Measurements from ENCODE around the gene TM9SF4. TPM values are rescaled to one million over a fixed set of nuclear protein-coding genes. Genes with fewer than 3 reads are reported as not detected.
A peak's percentile ranks its signal among the peaks of the same experiment; 100 is the strongest.

Gene TM9SF4
- total and polyA plus RNA-seq, 2 of the 8 experiments (the other 6 are each of a cell fraction or from before 2014, with no cell fraction given), result 38.4 to 68.7 TPM

- Histone ChIP-seq H2BK5ac (ENCODE audit: low read depth, low read length) (no peak overlapping the region), H4K5ac (ENCODE audit: insufficient read length, low read depth, low read length) (no peak overlapping the region), H3K79me1 (ENCODE audit: low read depth, low read length) (peaks cover 18% of the 10 kb centered on the region), H3K9ac (replicated peaks in 1 of 4; ENCODE audit: extremely low read depth in 1 of 4, low read depth in 3 of 4, low read length in 3 of 4) (no peak overlapping the region), H4K8ac (ENCODE audit: extremely low read depth, insufficient read depth, low read length) (no peak overlapping the region), H3K4ac (replicated peaks; ENCODE audit: insufficient read length, low read depth, low read length) (no peak overlapping the region), H2BK20ac (ENCODE audit: low read length) (no peak overlapping the region), H3K23ac (ENCODE audit: insufficient read length) (no peak overlapping the region), H2BK15ac (ENCODE audit: low read length) (no peak overlapping the region), H3K4me3 (ENCODE audit: extremely low read depth in 1 of 4, insufficient read depth in 2 of 4, low read depth in 3 of 4, low read length in 4 of 4) (peak overlapping the region in 1 of 4 experiments; percentile 95; a peak in 2 of 8 replicates), H2AK5ac (ENCODE audit: low read depth, low read length) (no peak overlapping the region), H4K20me1 (replicated peaks in 1 of 2; ENCODE audit: control insufficient read depth in 1 of 2, insufficient read depth in 2 of 2, low read length in 2 of 2) (peaks cover 6 to 22% of the 10 kb centered on the region in 2 experiments), H3K36me3 (ENCODE audit: control insufficient read depth in 2 of 4, insufficient read depth in 4 of 4, low read length in 3 of 4) (peaks cover 14 to 23% (median 19%) of the 10 kb centered on the region in 4 experiments), H3K27ac (ENCODE audit: low read depth, low read length) (no peak overlapping the region), H4K91ac (replicated peaks; ENCODE audit: insufficient read length, low read length) (no peak overlapping the region), H3K23me2 (ENCODE audit: low read depth, low read length) (peaks cover 11% of the 10 kb centered on the region; the same call in 1 of the 2 replicates), H2BK120ac (replicated peaks; ENCODE audit: low read depth, low read length) (no peak overlapping the region), H2BK12ac (ENCODE audit: low read depth, low read length) (no peak overlapping the region), H3K4me2 (ENCODE audit: insufficient read depth in 1 of 2, low read depth in 2 of 2, low read length in 2 of 2) (peak overlapping the region; percentile 12 to 83; a peak in 3 of 4 replicates), H3K14ac (ENCODE audit: insufficient read length) (no peak overlapping the region), H3K9me3 (ENCODE audit: insufficient read depth in 2 of 2, low read depth in 1 of 2, low read length in 1 of 2) (no peaks in the 10 kb centered on the region), H2AFZ (ENCODE audit: low read length) (no peak overlapping the region), H3K27me3 (replicated peaks in 1 of 4; ENCODE audit: control insufficient read depth in 3 of 4, extremely low read depth in 1 of 4, insufficient read depth in 3 of 4, low read length in 3 of 4) (no peaks in the 10 kb centered on the region; a peak in 2 of 7 replicates), H3K18ac (ENCODE audit: extremely low read depth, low read length) (no peak overlapping the region), H3K4me1 (replicated peaks in 1 of 4; ENCODE audit: control insufficient read depth in 3 of 4, insufficient read depth in 4 of 4, low read length in 3 of 4) (peaks cover 0 to 25% (median 20%) of the 10 kb centered on the region in 4 experiments; a peak in 5 of 7 replicates), H3K56ac (replicated peaks; ENCODE audit: insufficient read length, low read depth, low read length) (no peak overlapping the region), H3K79me2 (ENCODE audit: control insufficient read depth in 1 of 2, insufficient read depth in 2 of 2, low read length in 2 of 2) (peaks cover 19 to 86% of the 10 kb centered on the region in 2 experiments)
- FAIRE-seq, result no peak
- DNase-seq (ENCODE audit: low read depth in 1 of 2, low spot score in 2 of 2), result no peak
- ChIA-PET CTCF (ENCODE audit: partially characterized antibody) (interaction anchor here (0.7 to 1.1 kb wide), 2 partner anchors 14 to 15 kb away, joined by 3 to 4 read pairs; no protein-coding TSS in a partner anchor), POLR2A (ENCODE audit: partially characterized antibody) (interaction anchor here (0.6 to 8.7 kb wide), 8 partner anchors 11 to 639 kb away, joined by 3 to 77 read pairs (median 4); no protein-coding TSS in a partner anchor)
- WGBS, 2 experiments (ENCODE audit: extremely low coverage in 1 of 2, insufficient coverage in 1 of 2, insufficient read length in 1 of 2, insufficient replicate concordance in 2 of 2, low coverage in 1 of 2, low lambda C conversion rate in 2 of 2, missing lambda C conversion rate in 1 of 2), result 86% methylated on average over 5 of the region's 5 CpGs; no CpG with 5 or more reads in 1 of the 2 experiments
- TF ChIP-seq ASH2L (IDR thresholded peaks at IDR 0.05; ENCODE audit: low read length), result no peak
- no peak for TF ChIP-seq SP4 (IDR thresholded peaks at IDR 0.05; ENCODE audit: low read length)
- no peak for TF ChIP-seq FOSL1 (IDR thresholded peaks at IDR 0.05; ENCODE audit: insufficient read depth, low read depth, low read length)
- no peak for TF ChIP-seq GABPA (IDR thresholded peaks at IDR 0.05; ENCODE audit: borderline replicate concordance, insufficient read depth, low read length)
- no peak for TF ChIP-seq EZH2 (IDR thresholded peaks at IDR 0.05; ENCODE audit: low read depth, low read length, severe bottlenecking)
- TF ChIP-seq TAF1 (IDR thresholded peaks at IDR 0.05; ENCODE audit: low read depth, low read length), result no peak
- TF ChIP-seq ATF3 (IDR thresholded peaks at IDR 0.05; ENCODE audit: insufficient read depth, low read depth, low read length), result no peak
- TF ChIP-seq SP1 (IDR thresholded peaks at IDR 0.05; ENCODE audit: low read depth, low read length), result no peak
- no peak for TF ChIP-seq POU5F1 (IDR thresholded peaks at IDR 0.05; ENCODE audit: low read depth, low read length)
- TF ChIP-seq E2F6 (IDR thresholded peaks at IDR 0.05), result no peak
- no peak for TF ChIP-seq BACH1 (IDR thresholded peaks at IDR 0.05; ENCODE audit: low read length)
- no peak for TF ChIP-seq SIX5 (IDR thresholded peaks at IDR 0.05; ENCODE audit: low read depth, low read length)
Observed at GRCh38 chr20:32205110-32205842, 95.8 kb downstream of the TM9SF4 start.

Data from H1 (cell line).